Hepatic stellate cell (primary cell): ENCODE measurements around the gene NELFB.
A peak's percentile ranks its signal among the peaks of the same experiment; 100 is the strongest.

Experiments used
- DNase-seq: peaks from one replicate; pipeline ENCODE4 v3.0.0; 2011; ENCODE audit warnings: low spot score

The NELFB gene

DNA sequence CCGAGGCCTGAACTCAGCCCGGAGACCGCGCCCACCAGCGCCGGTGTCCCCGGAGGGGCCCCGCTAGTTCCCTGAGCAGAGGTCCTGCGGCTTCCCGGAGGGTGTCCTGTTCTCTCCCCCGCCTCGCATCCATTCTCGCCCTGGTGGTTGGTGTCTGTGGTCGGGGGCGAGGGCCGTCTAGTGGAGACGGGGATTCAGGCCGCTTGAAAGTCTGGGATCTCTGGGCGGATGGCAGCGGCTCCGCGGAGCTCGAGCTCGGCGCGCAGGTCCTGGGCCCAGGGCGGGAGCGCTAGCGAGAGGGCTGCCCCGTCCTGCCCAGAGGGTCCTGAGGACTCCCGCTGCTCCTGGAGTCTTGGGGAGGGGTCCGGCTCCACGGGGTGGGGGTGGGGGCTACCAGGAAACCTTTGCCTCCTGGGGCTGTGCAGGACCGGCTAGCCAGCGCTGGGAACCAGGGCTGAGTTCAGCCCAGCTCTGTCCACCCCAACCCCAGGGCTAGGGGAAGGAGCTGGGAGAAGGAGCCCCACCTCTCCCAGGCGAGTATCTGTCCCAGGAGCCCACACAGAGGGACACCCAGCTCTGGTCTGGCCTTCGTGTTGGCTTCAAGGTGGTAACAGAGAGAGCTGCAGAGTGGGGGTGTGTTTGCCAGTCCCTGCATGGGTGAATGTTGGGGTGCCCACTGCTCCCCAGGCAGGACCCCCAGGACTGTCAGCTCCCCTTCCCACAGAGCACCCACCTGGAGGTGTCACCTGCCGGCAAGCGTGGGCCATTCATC, 26.4 kb downstream of the NELFB start:
- no peak for DNase-seq

DNA sequence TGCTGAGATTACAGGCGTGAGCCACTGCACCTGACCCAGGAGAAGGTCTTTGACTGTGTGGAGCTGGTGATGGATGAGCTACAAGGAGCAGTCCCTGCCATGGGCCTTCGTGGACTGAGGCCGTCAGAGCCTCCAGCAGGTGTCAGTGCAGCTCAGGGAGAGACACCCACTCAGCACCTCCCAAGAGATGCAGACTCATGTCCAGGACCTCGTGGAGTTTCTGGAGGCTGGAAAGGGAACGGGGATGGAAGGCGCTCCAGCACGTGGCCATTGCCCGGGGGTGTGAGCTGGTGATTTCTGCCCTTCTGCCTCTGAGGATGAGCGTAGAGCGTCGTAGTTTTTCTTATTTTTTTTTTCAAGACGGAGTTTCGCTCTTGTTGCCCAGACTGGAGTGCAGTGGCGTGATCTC, 31.9 kb downstream of the NELFB start:
- DNase-seq: peak; percentile 95

DNA sequence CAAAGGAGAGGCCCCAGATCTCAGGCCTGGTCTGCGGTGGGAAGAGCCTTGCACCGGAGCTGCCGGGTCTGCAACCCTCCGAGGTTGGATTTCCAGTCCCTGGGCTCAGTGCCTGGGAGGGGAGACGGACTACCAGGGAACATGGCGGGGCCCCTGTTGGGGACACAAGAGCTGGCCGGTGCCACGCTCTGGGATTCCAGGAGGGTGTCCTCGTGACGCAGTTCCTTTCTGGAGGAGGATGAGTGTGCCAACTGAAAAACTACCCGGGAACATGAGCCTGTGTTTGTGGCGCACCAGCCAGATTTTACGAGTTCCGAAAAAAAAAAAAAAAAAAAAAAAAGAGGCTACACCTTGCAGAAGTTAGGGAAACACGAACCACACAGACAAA, 38.0 kb downstream of the NELFB start:
- no peak for DNase-seq

DNA sequence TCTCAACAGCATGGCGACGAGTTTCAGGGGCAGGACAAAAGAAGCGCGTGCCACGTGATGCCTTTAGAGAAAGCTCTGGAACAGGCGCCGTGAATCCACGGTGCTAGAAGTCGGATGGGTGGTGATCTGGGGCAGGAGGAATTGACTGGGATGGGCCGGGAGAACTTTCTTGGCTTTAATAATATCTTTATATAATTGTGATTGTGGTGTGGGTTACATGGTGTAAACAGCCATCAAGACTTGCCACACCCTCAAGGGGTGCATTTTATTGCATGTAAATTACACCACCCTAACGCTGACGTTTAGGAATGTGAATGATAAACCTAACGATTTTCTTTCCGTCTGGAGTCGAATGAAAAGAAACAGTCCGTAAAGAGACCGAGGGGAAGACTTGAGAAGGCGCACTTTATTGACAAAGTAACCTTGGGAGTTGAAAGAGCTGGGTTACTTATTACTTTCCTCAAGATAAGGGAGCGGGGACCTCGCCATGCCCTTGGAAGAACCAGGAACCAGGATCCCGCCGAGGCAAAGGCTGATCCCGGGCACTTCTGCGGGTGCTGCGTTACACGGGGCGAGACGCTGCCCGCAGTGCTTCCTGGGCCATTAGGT, 38.5 kb downstream of the NELFB start:
- no peak for DNase-seq

DNA sequence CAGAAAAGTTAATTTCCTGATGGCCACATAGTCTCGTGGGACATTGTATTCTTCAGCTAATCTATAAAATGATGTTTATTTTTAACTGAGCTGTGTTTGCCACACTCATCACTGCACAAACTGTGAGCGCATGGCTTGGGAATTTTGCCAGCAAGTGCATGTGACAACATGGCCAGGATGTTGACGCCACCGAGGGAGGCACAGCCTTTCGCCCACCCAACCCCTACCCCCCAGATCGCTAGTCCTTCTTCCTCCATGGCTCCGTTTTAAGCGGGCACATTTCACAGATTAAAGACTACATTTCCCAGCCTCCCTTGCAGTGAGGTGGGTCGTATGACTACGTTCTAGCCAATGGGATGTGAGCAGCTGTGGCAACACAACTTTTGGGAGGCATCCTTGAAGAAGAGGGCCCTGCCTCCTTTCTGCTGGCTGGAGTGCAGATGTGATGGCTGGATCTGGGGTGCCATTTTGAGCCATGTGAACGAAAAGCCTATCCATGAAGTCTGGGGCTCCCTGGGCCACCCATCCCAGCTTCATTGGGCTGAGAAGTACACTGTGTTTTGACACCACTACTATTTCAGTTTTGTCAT, 39.1 kb downstream of the NELFB start:
- DNase-seq: peak; percentile 92

DNA sequence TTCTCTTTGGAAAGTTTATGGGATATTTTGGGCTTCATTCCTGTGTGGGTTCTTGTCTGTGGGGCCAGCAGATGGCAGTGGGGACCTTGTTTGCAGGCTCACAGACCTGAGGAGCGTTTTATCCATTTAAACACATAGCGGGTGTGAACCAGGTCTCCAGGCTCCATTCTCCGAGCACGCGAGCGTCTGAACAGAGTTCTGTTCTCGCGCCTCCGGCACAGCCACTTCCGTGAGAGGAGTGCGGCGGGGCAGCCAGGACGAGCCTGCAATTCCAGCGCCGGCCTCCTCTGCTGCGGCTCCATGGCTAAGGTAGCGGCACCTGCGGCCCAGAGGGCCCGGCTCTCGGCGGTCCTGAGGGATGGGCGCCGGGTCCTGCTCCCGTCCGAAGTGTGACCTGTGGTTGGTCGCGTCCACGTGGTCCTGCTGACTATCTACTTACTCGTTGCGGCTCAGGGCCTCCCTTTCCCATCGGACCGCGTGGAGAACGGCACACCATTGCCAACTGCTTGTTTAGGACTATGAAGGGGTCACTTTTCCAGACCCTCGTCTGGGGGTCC, 39.6 kb downstream of the NELFB start:
- DNase-seq: no peak

DNA sequence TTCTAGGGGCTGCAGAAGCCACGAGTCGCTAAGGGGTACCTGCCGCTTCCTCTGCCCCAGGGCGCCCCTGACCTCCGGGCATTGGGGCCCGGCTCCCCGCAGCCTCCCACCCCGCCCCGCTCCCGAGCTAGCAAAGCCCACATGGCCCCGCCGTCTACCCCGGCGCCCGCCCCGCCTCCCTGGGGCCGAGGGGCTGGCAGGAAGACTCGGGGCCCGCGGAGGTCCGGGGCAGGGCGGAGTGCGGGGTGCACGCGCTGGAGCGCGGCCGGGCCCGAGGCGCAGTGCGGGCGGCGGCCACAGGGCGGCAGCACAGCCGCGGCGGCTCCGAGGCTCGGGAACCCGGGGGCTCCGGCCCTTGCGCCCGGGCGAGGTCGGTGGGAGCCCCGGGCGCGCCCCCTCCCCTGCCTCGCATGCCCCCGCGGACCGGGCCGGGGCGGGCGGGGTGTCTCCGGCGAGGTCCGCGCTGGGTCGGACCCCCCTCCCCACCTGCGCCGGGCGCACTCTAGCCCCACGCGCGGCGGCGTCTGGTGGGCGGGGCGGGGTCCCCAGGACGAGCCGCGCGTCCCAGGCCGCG, 40.2 kb downstream of the NELFB start:
- peak; percentile 77 for DNase-seq

DNA sequence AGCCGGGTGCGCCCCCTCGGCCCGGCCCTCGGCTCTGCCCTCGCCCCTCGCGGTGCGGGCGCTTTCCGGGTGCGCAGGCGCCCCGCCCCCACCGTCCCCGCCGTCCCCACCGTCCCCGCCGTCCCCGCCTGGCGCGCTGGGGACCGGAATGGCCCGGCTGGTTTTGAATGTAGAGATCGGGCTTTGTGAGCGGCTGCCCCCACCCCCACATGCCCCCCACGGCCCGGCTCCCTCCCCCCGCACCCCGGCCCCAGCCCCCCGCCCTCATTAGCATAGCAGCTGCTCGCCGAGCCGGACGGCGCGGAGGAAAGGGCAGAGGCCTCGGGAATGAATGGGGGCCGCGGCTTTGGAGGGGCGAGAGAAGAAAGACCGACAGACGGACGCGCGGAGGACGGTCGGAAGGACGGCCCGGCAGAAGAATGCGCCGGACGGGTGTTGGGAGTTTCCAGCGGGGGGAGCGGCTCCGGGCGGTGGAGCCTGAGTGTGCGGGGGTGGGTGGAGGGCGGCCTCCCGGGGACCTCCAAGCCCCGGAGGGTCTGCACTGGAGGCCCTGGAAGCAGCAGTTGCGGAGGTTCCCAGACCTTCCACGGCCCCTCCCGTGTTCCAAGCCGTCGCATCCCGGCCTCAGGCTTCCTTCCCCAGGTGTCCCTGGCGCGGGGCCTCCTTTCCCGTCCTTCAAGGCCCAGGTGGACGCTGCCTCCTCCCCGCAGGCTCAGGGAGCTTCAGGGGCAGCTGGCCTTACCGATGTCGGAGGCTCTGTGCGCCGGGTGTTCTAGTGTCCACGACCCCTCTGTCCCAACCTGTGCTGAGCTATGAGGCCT, 40.9 kb downstream of the NELFB start:
- no peak for DNase-seq

DNA sequence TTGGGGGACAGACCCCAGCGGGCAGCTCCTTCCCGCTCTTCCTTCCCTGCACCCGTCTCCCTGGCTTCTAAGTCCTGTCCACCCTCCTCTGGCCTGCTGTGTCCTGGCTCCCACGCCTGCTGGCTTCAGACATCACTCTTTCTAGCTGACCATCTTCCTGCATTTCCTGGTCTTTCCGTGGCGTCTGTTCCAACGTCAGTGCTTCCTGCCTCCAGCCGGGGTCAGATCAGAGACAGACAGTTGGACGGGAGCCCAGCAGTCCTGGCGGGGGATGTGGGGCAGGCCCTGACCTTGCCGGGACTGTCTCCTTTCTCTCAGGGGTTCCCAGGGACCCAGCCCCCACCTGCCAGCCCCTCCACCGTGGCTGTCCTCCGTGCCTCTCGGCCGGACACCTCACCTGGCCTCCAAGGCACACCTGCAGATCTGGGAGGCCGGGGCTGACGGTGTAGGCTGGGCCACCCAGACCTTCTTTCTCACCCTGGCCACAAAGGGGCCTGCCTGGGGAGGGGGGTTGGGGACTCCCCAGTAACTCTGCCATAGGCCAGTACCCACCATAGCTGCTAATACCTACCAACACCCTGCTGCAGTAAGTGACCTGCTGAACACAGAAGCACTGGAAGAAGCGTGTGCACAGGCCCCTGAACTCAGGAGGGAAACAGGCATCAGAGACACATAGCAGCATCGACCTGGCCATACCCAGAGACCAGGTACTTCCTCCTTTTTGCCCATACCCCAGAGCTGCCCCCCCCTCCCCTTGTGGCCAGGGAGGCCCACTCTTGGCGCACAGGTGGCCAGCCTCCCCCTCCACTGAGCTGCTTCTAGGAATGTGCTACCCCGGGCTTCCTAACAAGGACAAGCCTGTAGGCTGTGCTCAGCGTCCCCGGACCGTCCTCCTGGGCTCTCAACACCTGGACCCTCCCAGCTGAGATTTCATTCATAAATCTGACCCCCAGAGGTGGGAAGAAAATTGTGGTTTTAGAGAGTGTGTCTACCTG, 41.8 kb downstream of the NELFB start:
- peak; percentile 69 for DNase-seq

DNA sequence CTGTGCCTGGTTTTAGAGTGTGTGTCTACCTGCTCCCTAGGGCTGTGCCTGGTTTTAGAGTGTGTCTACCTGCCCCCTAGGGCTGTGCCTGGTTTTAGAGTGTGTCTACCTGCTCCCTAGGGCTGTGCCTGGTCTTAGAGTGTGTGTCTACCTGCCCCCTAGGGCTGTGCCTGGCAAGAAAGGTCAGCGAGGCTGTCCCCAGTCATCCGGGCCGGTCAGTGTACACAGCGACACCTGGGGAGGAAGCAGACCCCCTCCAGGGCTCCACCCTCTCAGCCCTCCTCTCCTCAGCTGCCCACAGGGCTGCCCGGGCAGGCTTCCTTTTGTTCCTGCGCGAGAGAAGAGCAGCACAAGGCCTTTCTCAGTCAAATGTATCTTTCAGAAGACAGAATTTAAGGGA, 42.8 kb downstream of the NELFB start:
- no peak for DNase-seq

DNA sequence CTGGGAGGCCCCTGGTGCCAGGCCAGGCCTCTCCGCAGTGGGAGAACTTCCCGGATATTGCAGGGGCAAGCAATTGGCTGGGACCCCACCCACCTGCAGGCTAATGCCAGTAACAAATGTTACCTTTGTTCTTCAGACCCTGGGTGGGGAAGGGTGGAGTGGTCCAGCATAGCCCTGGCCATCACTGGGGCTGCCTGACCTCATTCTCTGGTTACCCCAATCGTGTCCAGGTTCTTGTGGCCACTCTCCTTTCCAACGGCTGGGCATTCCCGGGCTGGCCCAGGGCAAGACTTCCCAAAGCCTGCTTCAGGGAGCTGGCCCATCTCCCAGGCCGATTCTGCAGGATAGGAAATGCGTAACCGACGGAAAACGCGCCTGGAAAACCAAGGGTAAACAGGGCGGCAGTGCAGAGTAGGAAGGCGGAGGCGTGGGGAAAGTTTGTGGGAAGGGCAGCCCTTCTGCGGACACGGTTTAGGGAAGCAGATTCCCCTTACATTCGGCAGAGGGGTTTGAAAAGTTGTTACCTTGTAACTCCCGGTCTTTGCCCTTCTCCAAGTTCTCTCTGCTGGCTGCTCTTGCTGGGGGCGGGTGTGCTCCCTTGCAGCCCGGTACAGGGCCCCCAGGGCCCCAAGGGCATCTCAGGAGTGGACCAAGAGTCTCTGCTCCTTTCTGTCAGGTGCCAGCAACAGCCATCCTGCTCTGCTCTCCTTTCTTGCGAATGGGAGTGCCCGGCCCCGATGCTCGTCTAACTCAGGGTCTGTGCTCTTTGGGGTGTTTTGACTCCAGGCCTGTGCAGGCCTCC, 43.5 kb downstream of the NELFB start:
- no peak for DNase-seq

DNA sequence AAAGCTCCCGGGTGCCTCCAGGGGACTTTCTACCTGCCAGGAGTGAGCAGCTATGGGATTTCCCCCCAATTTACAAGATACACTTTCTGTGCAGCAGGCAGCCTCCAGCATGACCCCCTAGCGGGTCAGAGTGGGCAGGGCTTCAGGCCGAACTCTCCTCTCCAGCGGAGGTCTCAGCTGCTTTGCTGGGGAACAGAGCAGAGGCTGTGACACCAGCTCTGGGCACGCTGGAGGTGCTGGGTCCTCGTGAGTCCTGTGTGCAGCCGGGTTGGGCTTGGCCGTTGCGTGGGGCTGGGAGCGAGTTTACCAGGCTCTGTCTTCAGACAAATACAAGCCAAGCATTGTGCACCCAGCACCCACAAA, 44.1 kb downstream of the NELFB start:
- DNase-seq: no peak

DNA sequence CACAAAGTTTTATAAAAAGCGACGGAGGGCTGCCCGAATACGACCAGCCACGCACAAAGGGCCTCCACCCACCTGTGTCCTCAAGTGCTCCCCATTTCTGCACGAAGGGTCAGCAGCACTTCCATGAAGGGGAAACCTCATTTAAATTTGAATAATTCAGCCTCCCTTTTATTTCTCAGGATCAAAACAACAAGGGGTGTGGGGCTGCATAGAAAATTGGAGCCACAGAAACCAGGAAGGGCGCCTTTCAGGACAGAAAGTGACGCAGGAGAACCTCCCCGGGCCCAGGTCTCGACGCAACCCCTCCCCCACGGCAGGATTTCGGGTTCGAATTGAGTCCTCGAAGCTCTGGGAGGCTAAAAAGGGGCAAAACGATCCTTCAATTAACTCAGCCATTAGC, 44.8 kb downstream of the NELFB start:
- no peak for DNase-seq

DNA sequence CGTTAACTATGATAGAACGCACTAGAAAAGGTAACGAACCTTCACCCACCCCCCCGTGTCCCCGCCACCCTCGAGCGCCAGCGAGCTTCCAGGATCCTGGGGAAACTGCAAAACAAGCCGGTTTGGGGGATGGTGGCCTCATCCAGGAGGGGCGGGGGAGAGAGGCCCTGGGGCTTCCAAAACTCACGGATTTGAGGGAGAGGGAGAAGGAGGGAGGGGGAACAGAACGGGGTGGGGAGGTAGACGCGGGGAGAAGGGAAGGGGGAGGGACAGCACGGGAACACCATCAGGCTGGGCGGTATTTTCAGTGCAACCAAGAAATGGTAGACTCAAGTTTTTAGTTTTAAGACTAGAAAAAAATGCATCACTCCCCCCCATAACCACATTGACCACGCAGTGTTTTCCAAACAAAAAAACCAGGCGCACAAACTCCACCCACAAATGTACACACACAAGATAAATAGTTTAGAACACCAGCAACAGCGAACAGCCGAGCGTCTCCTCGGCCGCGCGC, 45.5 kb downstream of the NELFB start:
- DNase-seq: no peak

DNA sequence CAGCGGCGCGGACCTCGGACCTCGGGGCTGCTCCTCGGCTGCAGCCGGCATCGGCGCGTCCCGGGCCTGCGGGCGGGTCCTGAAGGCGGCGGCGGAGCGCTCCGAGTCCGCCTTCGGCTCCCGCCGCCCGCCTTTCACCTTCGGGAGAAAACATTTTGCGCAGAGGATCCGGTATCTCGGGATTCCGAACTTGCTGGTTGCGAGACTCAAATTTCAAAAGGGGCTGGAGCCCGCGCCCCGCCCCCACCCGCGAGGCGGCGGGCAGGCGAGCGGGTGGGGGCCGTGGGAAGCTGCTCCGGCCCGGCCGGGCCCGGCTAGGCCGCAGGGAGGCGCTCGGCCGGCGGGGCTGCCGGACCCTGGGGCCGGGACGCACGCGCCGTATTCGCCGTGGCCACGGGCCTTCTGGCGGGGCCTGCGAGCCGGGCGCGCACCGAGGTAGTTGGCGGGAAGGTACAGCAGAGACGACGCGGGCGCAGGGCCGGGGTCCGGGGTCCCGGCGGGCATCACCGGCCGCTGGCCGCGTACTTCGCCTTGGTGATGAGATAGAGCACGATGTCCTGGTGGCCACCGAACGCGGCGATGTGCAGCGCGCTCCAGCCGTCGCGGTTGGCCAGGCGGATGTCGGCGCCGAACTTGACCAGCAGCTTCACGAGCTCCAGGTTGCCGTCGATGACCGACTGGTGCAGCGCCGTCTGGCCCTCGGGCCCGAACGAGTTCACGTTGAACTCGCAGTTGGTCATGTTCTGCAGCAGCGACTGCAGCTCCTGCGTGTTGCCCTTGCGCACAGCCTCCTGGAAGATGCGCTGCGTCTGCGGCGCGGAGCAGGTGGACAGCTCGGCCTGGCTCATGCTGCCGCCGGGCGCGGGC, 46.2 kb downstream of the NELFB start:
- no peak for DNase-seq

DNA sequence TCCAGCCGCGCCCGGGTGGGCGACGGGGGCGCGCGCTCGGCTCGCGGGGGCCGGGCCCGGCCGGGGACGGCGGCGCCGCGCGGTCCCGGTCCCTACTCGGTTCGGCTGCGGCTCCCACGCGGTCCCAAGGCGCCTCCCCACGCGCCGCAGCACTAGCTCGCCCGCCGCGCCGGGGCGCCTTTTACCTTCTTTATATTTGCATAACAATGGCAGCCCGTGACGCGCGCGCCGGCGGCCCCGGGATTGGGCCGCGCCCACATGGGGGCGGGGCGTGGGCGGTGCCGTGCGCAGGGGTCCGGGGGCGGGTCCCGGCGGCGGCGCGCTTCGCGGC, 47.0 kb downstream of the NELFB start, which contains the start of gene NRARP:
Gene NRARP (minus strand): TSS at position 154 of the 331 bp plus-strand sequence. CDS start 343 bp downstream, outside the sequence.
- DNase-seq: peak; percentile 88

DNA sequence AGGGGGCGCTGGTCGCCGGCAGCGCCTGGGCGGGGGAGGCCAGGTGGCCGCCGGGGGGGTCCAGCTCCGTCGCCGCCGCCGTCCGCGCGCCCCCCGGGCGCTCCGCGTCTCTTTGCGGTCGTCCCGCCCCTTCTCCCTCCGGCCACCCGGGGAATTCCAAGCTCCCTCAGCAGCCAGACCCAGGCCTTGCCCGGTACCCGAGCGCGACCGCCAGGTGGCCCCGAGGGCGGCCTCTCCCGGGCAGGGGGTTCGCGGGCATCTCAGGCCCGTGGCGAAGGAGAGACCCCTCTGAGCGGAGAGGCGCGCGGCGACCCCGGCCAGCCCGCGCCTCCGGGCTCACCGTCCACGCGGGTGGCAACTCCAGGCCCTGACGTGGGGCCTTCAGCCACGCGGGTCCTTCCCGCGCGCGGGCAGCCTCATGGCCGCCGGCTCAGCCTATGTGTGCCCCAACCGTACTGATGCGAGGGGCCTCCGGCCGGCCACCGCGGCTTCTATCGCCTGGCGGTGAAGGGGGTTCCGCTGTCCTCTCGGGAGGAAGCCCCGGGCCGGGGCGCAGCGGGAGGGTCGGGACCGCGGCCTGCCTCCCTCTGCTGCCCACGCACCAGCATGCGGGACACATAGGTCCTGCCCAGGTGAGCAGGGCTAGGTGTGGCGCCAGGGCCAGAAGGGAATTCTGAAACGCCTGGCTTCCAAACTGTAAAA, 47.5 kb downstream of the NELFB start:
- peak; percentile 94 for DNase-seq
